K562 (cell line): ENCODE results near the gene SLC16A9. TPM values are rescaled to one million over a fixed set of nuclear protein-coding genes. Genes with fewer than 3 reads are reported as not detected.

Experiments
- ATAC-seq: fragments of 200-7000 bp; cut with Tn5 transposase; 3 replicates; pipeline ENCODE4 v1.9.1; 2020; ENCODE audit warnings: moderate library complexity
- BruUV-seq: library from RNA; stranded (reverse); fragments of 400-500 nt; replicated peaks from 2 replicates; lab custom pipeline; 2021; lab: Mats Ljungman, UMichigan
- CTCF ChIA-PET: fragments of 300-600 bp; formaldehyde crosslinking; extraction: SDS; loops from one replicate; lab custom pipeline; 2021; ENCODE audit warnings: low intra/inter-chr PET ratio; lab: Yijun Ruan, JAX
- POLR2A ChIA-PET: fragments of 300-600, 350-650 bp; sonication (Branson Sonifier 250); formaldehyde crosslinking; extraction: SDS; loops from one replicate; lab custom pipeline; 2021; ENCODE audit warnings: antibody characterized with exemption, inconsistent platforms; lab: Yijun Ruan, JAX
- DNase-seq, 4 experiments: peaks; one replicate each; pipeline versions ENCODE4 v3.0.0 to v3.0.0-alpha.2; 2011 to 2018; ENCODE audit warnings: low spot score in 3 of 4, mixed read lengths in 3 of 4; ENCODE audit errors: extremely low read depth in 1 of 4
- FAIRE-seq: peaks from 2 replicates; lab custom pipeline; 2011; peaks lifted over from hg19 to GRCh38; lab: Jason Lieb, UNC
- H2AFZ ChIP-seq: 2 replicates; pipeline ENCODE4 v1.6.0; 2011; ENCODE audit warnings: low read depth, low read length, control low read depth, inconsistent platforms
- H3K27ac ChIP-seq: fragments of 200-600 bp; 3 replicates; pipeline ENCODE4 v1.8.0; 2011; ENCODE audit warnings: low read depth, mild to moderate bottlenecking, control low read depth, inconsistent platforms, low read length, moderate library complexity, mixed read lengths; ENCODE audit errors: extremely low read depth
- H3K27me3 ChIP-seq, 2 experiments: fragments of 300-600 bp in 1 of 2; 2 replicates in 1 of 2; 3 replicates in 1 of 2; pipeline versions ENCODE4 v1.6.0 to v1.8.0; 2011; ENCODE audit warnings: inconsistent platforms in 2 of 2, low read length in 2 of 2, mild to moderate bottlenecking in 1 of 2, mixed read lengths in 1 of 2, moderate library complexity in 1 of 2; ENCODE audit not compliant: control insufficient read depth in 2 of 2, insufficient read depth in 2 of 2
- H3K36me3 ChIP-seq: fragments of 300-600 bp; 3 replicates; pipeline ENCODE4 v1.8.0; 2011; ENCODE audit warnings: mild to moderate bottlenecking, low read length, inconsistent platforms; ENCODE audit not compliant: control insufficient read depth, insufficient read depth
- H3K4me1 ChIP-seq, 2 experiments: fragments of 200-600 bp in 1 of 2; replicated peaks in 1 of 2; 2 replicates in 1 of 2; 3 replicates in 1 of 2; pipeline versions ENCODE4 v1.5.1 to v1.8.0; 2011; ENCODE audit warnings: inconsistent platforms in 2 of 2, low read length in 2 of 2, mild to moderate bottlenecking in 1 of 2, mixed read lengths in 1 of 2, moderate library complexity in 1 of 2; ENCODE audit not compliant: control insufficient read depth in 2 of 2, insufficient read depth in 2 of 2
- H3K4me2 ChIP-seq: 2 replicates; pipeline ENCODE4 v1.6.1; 2011; ENCODE audit warnings: low read length, control low read depth, inconsistent platforms, mixed read lengths; ENCODE audit not compliant: insufficient read depth
- H3K4me3 ChIP-seq: fragments of 200-600 bp; sonication (generic), shearing (Covaris generic); 2 replicates; pipeline ENCODE4 v1.5.1; 2016; ENCODE audit warnings: control low read depth, inconsistent platforms
- H3K79me2 ChIP-seq: fragments of 200-600 bp; 3 replicates; pipeline ENCODE4 v1.8.0; 2011; ENCODE audit warnings: low read length, inconsistent platforms; ENCODE audit not compliant: control insufficient read depth, insufficient read depth
- H3K9ac ChIP-seq, 2 experiments: 2 replicates each; pipeline versions ENCODE4 v1.6.0 to v1.6.1; 2011; ENCODE audit warnings: low read depth in 2 of 2, low read length in 2 of 2, control low read depth in 1 of 2, inconsistent platforms in 1 of 2, mild to moderate bottlenecking in 1 of 2, mixed read lengths in 1 of 2; ENCODE audit not compliant: insufficient read depth in 1 of 2
- H3K9me1 ChIP-seq: one replicate; pipeline ENCODE4 v1.6.0; 2011; ENCODE audit warnings: inconsistent platforms, mild to moderate bottlenecking, low read length, moderate library complexity; ENCODE audit not compliant: control insufficient read depth, insufficient read depth
- H3K9me3 ChIP-seq: replicated peaks from 2 replicates; pipeline ENCODE4 v1.5.1; 2011; ENCODE audit warnings: low read depth, low read length, inconsistent platforms; ENCODE audit not compliant: control insufficient read depth, insufficient read depth
- H4K20me1 ChIP-seq: replicated peaks from 2 replicates; pipeline ENCODE4 v1.6.1; 2011; ENCODE audit warnings: low read length, inconsistent platforms, mixed read lengths; ENCODE audit not compliant: control insufficient read depth, insufficient read depth
- ARNT ChIP-seq, 2 experiments: fragments of 450-650 bp; IDR thresholded peaks; 2 replicates each; pipeline ENCODE4 v1.6.1; 2016; ENCODE audit warnings: mild to moderate bottlenecking in 1 of 2
- ESRRB ChIP-seq: fragments of 250-450 bp; sonication (Bioruptor Pico); IDR thresholded peaks from 2 replicates; pipeline ENCODE4 v1.5.0; 2020; ENCODE audit warnings: mild to moderate bottlenecking, moderate library complexity, borderline replicate concordance
- FOXP1 ChIP-seq: sonication (generic); formaldehyde crosslinking; IDR thresholded peaks from 2 replicates; pipeline ENCODE4 v1.8.0; 2022; ENCODE audit warnings: mild to moderate bottlenecking, missing genetic modification reagents
- HSF4 ChIP-seq: fragments of 250-450 bp; sonication (Bioruptor Pico); IDR thresholded peaks from 2 replicates; pipeline ENCODE4 v2.1.2; 2022; ENCODE audit warnings: mild to moderate bottlenecking, moderate library complexity, borderline replicate concordance
- MEF2A ChIP-seq: IDR thresholded peaks from 2 replicates; pipeline ENCODE4 v1.6.1; 2011; ENCODE audit warnings: low read depth, mild to moderate bottlenecking, low read length, moderate library complexity; ENCODE audit not compliant: control insufficient read depth
- PKNOX1 ChIP-seq: fragments of 450-650 bp; IDR thresholded peaks from 2 replicates; pipeline ENCODE4 v1.6.1; 2016
- PML ChIP-seq: IDR thresholded peaks from 2 replicates; pipeline ENCODE4 v1.6.1; 2012; ENCODE audit warnings: low read length, inconsistent platforms
- POLR2H ChIP-seq: IDR thresholded peaks from 2 replicates; pipeline ENCODE4 v1.6.1; 2016; ENCODE audit warnings: missing genetic modification characterization, low read depth, mild to moderate bottlenecking, control low read depth, missing compliant biosample characterization, moderate library complexity
- RBM17 ChIP-seq: fragments of 200-400 bp; formaldehyde crosslinking; IDR thresholded peaks from 2 replicates; pipeline ENCODE4 v1.6.1; 2017; ENCODE audit warnings: low read depth, mild to moderate bottlenecking, low read length, borderline replicate concordance
- RFX7 ChIP-seq: fragments of 250-450 bp; sonication (Bioruptor Pico); IDR thresholded peaks from 2 replicates; pipeline ENCODE4 v1.5.1; 2021; ENCODE audit warnings: mild to moderate bottlenecking
- SFPQ ChIP-seq: fragments of 200-400 bp; formaldehyde crosslinking; IDR thresholded peaks from 2 replicates; pipeline ENCODE4 v1.6.1; 2017; ENCODE audit warnings: mild to moderate bottlenecking, low read depth, low read length, moderate library complexity
- SMARCE1 ChIP-seq: fragments of 450-650 bp; IDR thresholded peaks from 2 replicates; pipeline ENCODE4 v1.7.1; 2016; ENCODE audit warnings: mild to moderate bottlenecking
- SREBF1 ChIP-seq: fragments of 150-350 bp; IDR thresholded peaks from 2 replicates; pipeline ENCODE4 v1.6.1; 2014; ENCODE audit warnings: antibody characterized with exemption, low read depth, low read length, borderline replicate concordance
- TSHZ1 ChIP-seq: fragments of 250-450 bp; sonication (Bioruptor Pico); IDR thresholded peaks from 2 replicates; pipeline ENCODE4 v1.4.0; 2020; ENCODE audit warnings: mild to moderate bottlenecking, moderate library complexity
- U2AF2 ChIP-seq: fragments of 200-400 bp; formaldehyde crosslinking; optimal IDR thresholded peaks from 2 replicates; pipeline ENCODE3; 2017; ENCODE audit warnings: low read depth, mild to moderate bottlenecking, low read length
- XRCC3 ChIP-seq: fragments of 450-650 bp; IDR thresholded peaks from 2 replicates; pipeline ENCODE4 v1.6.1; 2017; ENCODE audit warnings: mild to moderate bottlenecking, moderate library complexity
- ZNF507 ChIP-seq: conservative IDR thresholded peaks from 2 replicates; pipeline ENCODE4 v1.6.1; 2017; ENCODE audit warnings: missing genetic modification characterization, missing compliant biosample characterization
- ZSCAN29 ChIP-seq: fragments of 450-650 bp; IDR thresholded peaks from 2 replicates; pipeline ENCODE4 v1.6.1; 2017
- WGBS: fragments of 100-300 bp; shearing (Covaris generic); methylation state at CpG from one replicate; pipeline ENCODE4 v1.1.6; 2016; ENCODE audit warnings: low coverage, mixed read lengths; ENCODE audit not compliant: insufficient coverage; ENCODE audit errors: missing lambda C conversion rate; 5-methylcytosine and 5-hydroxymethylcytosine counted together
- in situ Hi-C: fragments of 300-500 bp; cut with MboI; formaldehyde crosslinking; loops from 4 replicates; pipeline ENCODE4 v1.15.0; 2018; ENCODE audit warnings: inconsistent platforms, mixed read lengths
- intact Hi-C: fragments of 100-400 bp; cut with micrococcal nuclease; formaldehyde crosslinking; loops from 2 replicates; pipeline ENCODE4 v1.14.2; 2022
- polyA plus RNA-seq, 8 experiments: library from polyadenylated mRNA; depleted of rRNA in 4 of 8; stranded (reverse) in 5 of 8; unstranded in 3 of 8; fragments of >200 nt; fragmentation: Nextera tagmentation in 2 of 8; fragmentation: Illumina TruSeq in 1 of 8; extraction: Ambion mirVana in 2 of 8; extraction: Trizol in 1 of 8; gene quantifications; 2 replicates each; pipeline versions ENCODE4 v1.2.1 to v1.2.3, GENCODE V29; 2011 to 2014; ENCODE audit warnings: inconsistent platforms in 1 of 8, missing spikeins in 1 of 8
- total RNA-seq, 7 experiments: library from RNA; depleted of rRNA in 6 of 7; stranded (reverse); fragments of >200 nt in 6 of 7; fragmentation: Illumina TruSeq in 2 of 7; extraction: Trizol in 2 of 7; gene quantifications; 2 replicates each; pipeline versions ENCODE4 v1.2.1 to v1.2.3, GENCODE V29; 2011 to 2021; ENCODE audit warnings: low replicate concordance in 1 of 7

Gene SLC16A9
- total and polyA plus RNA-seq, 9 of the 15 experiments (the other 6 are each of a cell fraction or from before 2014, with no cell fraction given) = 0.90 to 6.4 (median 2.1) TPM

- H3K9me3 ChIP-seq = no peaks in the 10 kb centered on the region
- H3K9me1 ChIP-seq = no peaks in the 10 kb centered on the region
- WGBS = 8% methylated on average over 4 of the region's 4 CpGs
- H3K27me3 ChIP-seq = no peaks in the 10 kb centered on the region; a peak in 1 of 5 replicates
- H3K9ac ChIP-seq = no peak overlapping the region
- in situ Hi-C loops (no loop called here), intact Hi-C loops (no loop called here)
- no peaks in the 10 kb centered on the region for H3K4me1 ChIP-seq
- POLR2A ChIA-PET = interaction anchor here (1.3 kb wide), 1 partner anchor 14 kb away, joined by 3 read pairs; no protein-coding TSS in a partner anchor
- H3K4me3 ChIP-seq = no peak overlapping the region
- no peaks in the 10 kb centered on the region for H3K79me2 ChIP-seq
- CTCF ChIA-PET = no interaction called here
- no peak overlapping the region for H3K4me2 ChIP-seq
- H3K36me3 ChIP-seq = no peaks in the 10 kb centered on the region
- BruUV-seq = no TSS peak
- H3K27ac ChIP-seq = no peak overlapping the region
- no peak for DNase-seq
- ATAC-seq = no peak
- FAIRE-seq = no peak
- no peak overlapping the region for H2AFZ ChIP-seq
- H4K20me1 ChIP-seq = no peaks in the 10 kb centered on the region
- TF ChIP-seq TSHZ1 (no peak), RBM17 (no peak), SFPQ (no peak), MEF2A (no peak), XRCC3 (no peak), POLR2H (tag) (no peak), SREBF1 (no peak), ARNT (IDR thresholded peaks at IDR 0.05) (no peak), RFX7 (CRISPR knock-in tag) (no peak), ZNF507 (no peak), PKNOX1 (no peak), U2AF2 (no peak), ESRRB (no peak), HSF4 (no peak), SMARCE1 (no peak), PML (no peak), ZSCAN29 (no peak), FOXP1 (CRISPR knock-in tag) (no peak)
Observed at GRCh38 chr10:59754951-59755350, 45.3 kb upstream of the SLC16A9 start.
